ENCODE data around the gene C9orf153. TPM values are rescaled to one million over a fixed set of nuclear protein-coding genes. Genes with fewer than 3 reads are reported as not detected.

C9orf153 gene
- total and polyA plus RNA-seq, 2 of the 4 experiments (the other 2 are of a cell fraction) = not detected

- Histone ChIP-seq H3K18ac (ENCODE audit: low read depth, low read length) (no peak overlapping the region), H3K9me1 (ENCODE audit: insufficient read depth, low read length) (no peaks in the 10 kb centered on the region; the same call in 1 of the 2 replicates), H2AK5ac (ENCODE audit: low read depth, low read length) (no peak overlapping the region), H3K9ac (ENCODE audit: low read depth, low read length) (no peak overlapping the region), H4K20me1 (ENCODE audit: insufficient read depth, low read length) (no peaks in the 10 kb centered on the region), H3K79me1 (ENCODE audit: low read depth in 1 of 2, low read length in 2 of 2) (peaks cover 6 to 9% of the 10 kb centered on the region in 2 experiments; a peak in 2 of 4 replicates), H3K4ac (ENCODE audit: low read depth, low read length) (no peak overlapping the region), H4K8ac (ENCODE audit: low read depth in 2 of 2, low read length in 2 of 2) (no peak overlapping the region), H3K23ac (ENCODE audit: low read depth, low read length) (no peak overlapping the region), H3K14ac (replicated peaks; ENCODE audit: low read depth, low read length) (no peak overlapping the region), H2BK15ac (ENCODE audit: low read depth, low read length) (no peak overlapping the region), H3K27ac (ENCODE audit: insufficient read depth, low read length) (no peak overlapping the region), H3K27me3 (ENCODE audit: control insufficient read depth, insufficient read depth, low read length) (no peaks in the 10 kb centered on the region), H4K5ac (ENCODE audit: low read depth, low read length) (no peak overlapping the region), H3K56ac (ENCODE audit: extremely low read depth, insufficient read depth, low read length) (no peak overlapping the region), H3K4me1 (ENCODE audit: control insufficient read depth, insufficient read depth, low read length) (peaks cover 4% of the 10 kb centered on the region), H2AK9ac (replicated peaks; ENCODE audit: low read depth, low read length, poor library complexity) (no peak overlapping the region), H4K91ac (ENCODE audit: insufficient read depth, low read depth, low read length) (no peak overlapping the region), H2AFZ (replicated peaks; ENCODE audit: low read length, poor library complexity) (no peak overlapping the region), H3K4me2 (ENCODE audit: low read depth, low read length) (no peak overlapping the region), H2BK20ac (ENCODE audit: low read depth, low read length) (no peak overlapping the region), H3K4me3 (ENCODE audit: insufficient read depth, low read depth, low read length) (no peak overlapping the region), H2BK5ac (ENCODE audit: low read depth, low read length, poor library complexity, severe bottlenecking) (no peak overlapping the region), H3K36me3 (ENCODE audit: control insufficient read depth, insufficient read depth, low read length) (peaks cover 47% of the 10 kb centered on the region), H2BK120ac (ENCODE audit: low read depth, low read length) (no peak overlapping the region), H3K9me3 (ENCODE audit: control insufficient read depth, insufficient read depth, low read length) (no peaks in the 10 kb centered on the region)
- TF ChIP-seq CTCF (conservative IDR thresholded peaks at IDR 0.05; ENCODE audit: low read depth, low read length) = no peak
- no peak for TF ChIP-seq RCOR1 (IDR thresholded peaks at IDR 0.05; ENCODE audit: insufficient replicate concordance, low read length)
- TF ChIP-seq SMC3 (IDR thresholded peaks at IDR 0.05; ENCODE audit: low read depth, low read length) = no peak
- TF ChIP-seq CEBPB (IDR thresholded peaks at IDR 0.05; ENCODE audit: low read depth, low read length) = no peak
- no peak for TF ChIP-seq POLR2A (IDR thresholded peaks at IDR 0.05; ENCODE audit: low read depth, low read length)
- TF ChIP-seq RFX5 (IDR thresholded peaks at IDR 0.05; ENCODE audit: low read depth, low read length) = no peak
- no peak for TF ChIP-seq MAFK (IDR thresholded peaks at IDR 0.05; ENCODE audit: low read depth, low read length)
- no peak for TF ChIP-seq BHLHE40 (IDR thresholded peaks at IDR 0.05; ENCODE audit: low read depth, low read length)
- TF ChIP-seq MXI1 (IDR thresholded peaks at IDR 0.05; ENCODE audit: borderline replicate concordance, low read depth, low read length) = no peak
- TF ChIP-seq CHD1 (IDR thresholded peaks at IDR 0.05; ENCODE audit: low read depth, low read length) = no peak
- TF ChIP-seq MAZ (IDR thresholded peaks at IDR 0.05; ENCODE audit: borderline replicate concordance, low read depth, low read length) = no peak
- no peak for TF ChIP-seq FOS (IDR thresholded peaks at IDR 0.05; ENCODE audit: low read depth, low read length)
- no peak for TF ChIP-seq USF2 (IDR thresholded peaks at IDR 0.05; ENCODE audit: low read depth, low read length)
- TF ChIP-seq ELK1 (IDR thresholded peaks at IDR 0.05; ENCODE audit: borderline replicate concordance, low read depth, low read length) = no peak
- no peak for TF ChIP-seq NFE2L2 (IDR thresholded peaks at IDR 0.05; ENCODE audit: low read depth, low read length)
- POLR2A ChIA-PET (ENCODE audit: unreplicated experiment) = no interaction called here
- DNase-seq (no peak), ATAC-seq (ENCODE audit: low read depth) (no peak)
- WGBS, 2 experiments (ENCODE audit: extremely low coverage in 2 of 2, insufficient read length in 1 of 2) = no CpG with 5 or more reads among the region's 2 CpGs
- in situ Hi-C loops (cut with MboI; ENCODE audit: low sequenced_read_pairs) (no loop called here), dilution Hi-C loops (cut with HindIII; ENCODE audit: low sequenced_read_pairs, unreplicated experiment) (no loop called here), intact Hi-C loops (cut with micrococcal nuclease) (loop anchor here (5.0 kb wide), 1 partner anchor 37 kb away; no protein-coding TSS in a partner anchor)
- BruUV-seq (replicated peaks) = no TSS peak
- CTCF ChIA-PET = interaction anchor here (0.6 to 1.5 kb wide), 2 partner anchors 10 to 817 kb away, joined by 4 to 9 read pairs; no protein-coding TSS in a partner anchor
Observed at GRCh38 chr9:86300701-86301100, 41.2 kb upstream of the C9orf153 start.

Measured in IMR-90 (cell line).